WERI-Rb-1 (cell line): ENCODE measurements around the gene ZBTB21.

Experiments
- DNase-seq: peaks from one replicate; pipeline ENCODE4 v3.0.0-alpha.2; 2020
- H3K27ac ChIP-seq: fragments of 250-450 bp; sonication (Bioruptor Pico); 2 replicates; pipeline ENCODE4 v1.5.1; 2020; ENCODE audit warnings: mild to moderate bottlenecking, moderate library complexity
- H3K27me3 ChIP-seq: fragments of 250-450 bp; sonication (Bioruptor Pico); 2 replicates; pipeline ENCODE4 v1.5.1; 2021; ENCODE audit warnings: mild to moderate bottlenecking, low read depth, moderate library complexity; ENCODE audit not compliant: insufficient read depth, severe bottlenecking
- H3K36me3 ChIP-seq: fragments of 250-450 bp; sonication (Bioruptor Pico); 2 replicates; pipeline ENCODE4 v1.5.1; 2020; ENCODE audit warnings: mild to moderate bottlenecking, moderate library complexity
- H3K4me3 ChIP-seq: 2 replicates; pipeline ENCODE4 v1.5.1; 2011; ENCODE audit warnings: low read depth, mild to moderate bottlenecking, control low read depth, low read length
- H3K9me3 ChIP-seq: fragments of 250-450 bp; sonication (Bioruptor Pico); 2 replicates; pipeline ENCODE4 v1.5.1; 2021; ENCODE audit warnings: mild to moderate bottlenecking, moderate library complexity; ENCODE audit not compliant: severe bottlenecking
- CTCF ChIP-seq: IDR thresholded peaks from 2 replicates; pipeline ENCODE4 v1.5.1; 2011; ENCODE audit warnings: low read depth, mild to moderate bottlenecking, control low read depth, inconsistent platforms, low read length

Gene ZBTB21

GRCh38 chr21:42028766-42029425 is 18.7 kb upstream of the ZBTB21 start:
- TF ChIP-seq CTCF, result no peak
- no peaks in the 10 kb centered on the region for H3K36me3 ChIP-seq
- peak; percentile 69 for DNase-seq
- peak overlapping the region; percentile 87 for H3K27ac ChIP-seq
- H3K27me3 ChIP-seq, result no peaks in the 10 kb centered on the region
- H3K9me3 ChIP-seq, result no peaks in the 10 kb centered on the region
- peak overlapping the region; percentile 22; the same call in 1 of the 2 replicates for H3K4me3 ChIP-seq

DNA sequence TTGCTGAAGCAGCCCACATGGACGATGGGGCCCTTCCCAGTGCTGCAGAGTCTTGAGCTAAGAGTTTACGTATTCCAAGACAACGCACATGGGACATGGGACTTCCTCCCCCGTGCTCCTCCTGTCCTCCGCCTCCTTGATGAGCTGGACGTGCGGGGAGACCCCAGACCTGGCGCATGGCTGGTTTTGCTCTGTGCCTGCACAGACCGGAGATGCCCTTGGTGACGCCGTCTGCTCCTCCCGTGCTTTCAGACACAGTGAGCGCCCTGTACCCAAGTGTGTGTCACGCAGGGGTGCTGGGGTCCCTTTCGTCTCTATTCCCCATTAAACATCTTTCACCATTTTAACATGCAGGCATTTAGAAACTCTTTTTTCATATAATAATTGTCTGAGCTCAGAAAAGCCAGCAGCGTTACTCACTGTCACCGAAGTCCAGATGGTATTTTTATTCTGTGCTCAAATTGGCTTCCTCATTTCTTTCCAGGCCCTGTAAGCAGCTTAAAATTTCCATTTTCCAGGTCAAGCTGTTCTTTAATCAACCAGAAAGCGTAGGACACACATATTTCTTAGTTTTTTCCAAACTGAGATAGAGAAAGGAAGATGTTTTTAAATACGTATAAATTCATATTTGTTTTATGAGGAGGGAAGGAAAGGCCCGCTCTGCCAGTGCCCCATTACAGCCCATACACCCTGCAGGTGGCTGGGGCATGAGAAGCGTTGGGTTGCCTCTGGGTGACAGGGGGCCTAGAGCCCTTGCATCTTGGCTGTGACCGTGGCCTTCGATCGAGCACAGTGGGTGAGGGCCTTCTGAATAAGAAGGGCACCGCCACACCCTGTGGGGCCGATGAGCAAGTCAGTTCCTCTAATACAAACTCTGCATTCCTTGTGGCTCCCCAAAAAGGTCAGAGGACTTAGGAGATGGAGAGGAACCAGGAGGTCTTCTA is 17.9 kb upstream of the ZBTB21 start:
- peak overlapping the region; percentile 29 for H3K4me3 ChIP-seq
- H3K36me3 ChIP-seq, result no peaks in the 10 kb centered on the region
- no peaks in the 10 kb centered on the region for H3K27me3 ChIP-seq
- no peaks in the 10 kb centered on the region for H3K9me3 ChIP-seq
- peak; percentile 89 for DNase-seq
- H3K27ac ChIP-seq, result peak overlapping the region; percentile 87
- no peak for TF ChIP-seq CTCF

DNA sequence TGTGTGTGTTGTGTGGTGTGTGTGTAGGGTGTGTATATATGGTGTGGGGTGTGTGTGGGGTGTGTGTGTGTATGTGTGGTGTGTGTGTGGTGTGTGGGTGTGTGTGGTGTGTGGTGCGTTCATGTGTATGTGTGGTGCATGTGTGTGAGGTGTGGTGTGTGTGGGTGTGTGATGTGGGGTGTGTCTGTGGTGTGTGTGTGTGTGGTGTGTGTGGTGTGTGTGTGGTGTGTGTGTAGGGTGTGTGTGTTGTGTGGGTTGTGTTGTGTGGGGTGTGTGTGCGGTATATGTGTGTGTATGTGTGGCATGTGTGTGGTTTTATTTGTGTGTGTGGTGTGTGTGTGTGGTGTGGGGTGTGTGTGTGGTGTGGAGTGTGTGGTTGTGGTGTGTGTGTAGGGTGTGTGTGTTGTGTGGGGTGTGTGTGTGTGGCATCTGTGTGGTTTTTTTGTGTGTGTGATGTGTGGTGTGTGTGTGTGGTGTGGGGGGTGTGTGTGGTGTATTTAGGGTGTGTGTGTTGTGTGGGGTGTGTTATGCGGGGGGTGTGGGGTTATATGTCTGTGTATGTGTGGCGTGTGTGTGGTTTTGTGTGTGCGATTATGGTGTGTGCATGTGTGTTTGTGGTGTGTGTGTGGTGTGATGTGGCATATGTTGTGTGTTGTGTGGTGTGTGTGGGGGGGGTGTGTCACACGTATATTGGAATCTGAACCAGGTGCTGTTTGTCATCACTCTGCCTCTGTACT is 17.1 kb upstream of the ZBTB21 start:
- Histone ChIP-seq H3K9me3 (no peaks in the 10 kb centered on the region), H3K36me3 (no peaks in the 10 kb centered on the region), H3K27me3 (no peaks in the 10 kb centered on the region), H3K27ac (peak overlapping the region; percentile 87), H3K4me3 (peak overlapping the region; percentile 29)
- no peak for DNase-seq
- TF ChIP-seq CTCF, result no peak

GRCh38 chr21:42026082-42026435 is 15.9 kb upstream of the ZBTB21 start:
- no peak for DNase-seq
- Histone ChIP-seq H3K4me3 (no peak overlapping the region), H3K36me3 (no peaks in the 10 kb centered on the region), H3K27me3 (no peaks in the 10 kb centered on the region), H3K27ac (peak overlapping the region; percentile 23), H3K9me3 (no peaks in the 10 kb centered on the region)
- TF ChIP-seq CTCF, result no peak

DNA sequence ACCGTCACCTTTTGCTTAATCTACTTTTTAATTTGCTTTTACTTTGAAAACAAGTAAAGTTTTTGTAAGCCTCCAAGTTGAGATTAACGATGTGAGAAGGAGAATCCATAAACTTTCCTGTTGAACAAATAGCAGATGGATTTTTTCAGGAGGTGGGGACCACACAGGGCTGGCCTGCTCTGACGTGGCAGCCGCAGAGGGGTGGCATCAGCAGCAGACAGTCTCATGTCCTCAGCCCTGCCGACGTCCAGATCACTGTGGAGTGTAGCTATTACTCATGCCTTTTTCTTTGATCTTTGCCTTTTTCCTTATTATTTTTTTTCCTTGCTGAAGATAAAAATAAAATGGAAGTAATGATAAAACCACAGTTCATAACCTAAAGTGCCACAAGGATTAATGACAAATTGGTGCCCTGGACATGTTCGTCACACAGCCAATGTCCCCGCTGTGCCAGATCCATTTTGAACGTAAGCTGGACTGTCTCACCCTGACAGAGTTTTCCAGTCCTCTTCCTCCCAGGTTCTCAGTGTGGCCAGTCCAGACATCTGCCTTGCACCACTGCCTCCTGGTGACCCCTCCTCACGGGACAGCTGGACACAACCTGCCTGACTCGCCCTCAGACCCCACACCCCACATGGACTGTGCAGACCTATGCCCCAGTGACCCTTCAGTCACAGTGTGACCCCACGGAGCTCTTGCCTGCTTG is 15.4 kb upstream of the ZBTB21 start:
- H3K4me3 ChIP-seq, result no peak overlapping the region
- no peak for DNase-seq
- H3K9me3 ChIP-seq, result no peaks in the 10 kb centered on the region
- no peaks in the 10 kb centered on the region for H3K36me3 ChIP-seq
- TF ChIP-seq CTCF, result 0 out of 2 replicates have a peak, but pooled peaks have one; percentile 4
- peak overlapping the region; percentile 23; the same call in 1 of the 2 replicates for H3K27ac ChIP-seq
- no peaks in the 10 kb centered on the region for H3K27me3 ChIP-seq
